Activated B cell treated with CpG ODN at 0.5 μM for 24 hours (primary cell): ENCODE data around the gene PGAM2. TPM values are rescaled to one million over a fixed set of nuclear protein-coding genes. Genes with fewer than 3 reads are reported as not detected.
"Not testable (repeated sequence)": the region's sequence is repeated elsewhere in the genome, so short reads cannot be mapped to it uniquely, and the experiment has no call there.

ENCODE experiments used
- ATAC-seq: fragments of 200-7000 bp; cut with Tn5 transposase; one replicate; pipeline ENCODE4 v1.10.0; 2021; ENCODE audit warnings: low read depth, mild to moderate bottlenecking, moderate library complexity
- CTCF ChIA-PET: fragments of 350-600 bp; sonication (Branson Sonifier 250); formaldehyde crosslinking; loops from one replicate; lab custom pipeline; 2021; ENCODE audit warnings: antibody characterized with exemption; lab: Charles Lee
- POLR2A ChIA-PET: fragments of 350-600 bp; sonication (Branson Sonifier 250); formaldehyde crosslinking; loops from one replicate; lab custom pipeline; 2021; ENCODE audit warnings: antibody characterized with exemption; lab: Charles Lee
- DNase-seq: peaks from one replicate; pipeline ENCODE4 v3.0.0; 2022
- H3K27ac Mint-ChIP-seq: one replicate; pipeline ENCODE4 v1.8.0; 2020; ENCODE audit warnings: mixed read lengths
- H3K27me3 Mint-ChIP-seq: one replicate; pipeline ENCODE4 v1.8.0; 2021; ENCODE audit warnings: mixed read lengths
- H3K36me3 Mint-ChIP-seq: one replicate; pipeline ENCODE4 v1.8.0; 2021; ENCODE audit warnings: low read depth, mixed read lengths
- H3K4me1 Mint-ChIP-seq: one replicate; pipeline ENCODE4 v1.8.0; 2021; ENCODE audit warnings: mixed read lengths
- H3K4me3 Mint-ChIP-seq: one replicate; pipeline ENCODE4 v1.8.0; 2020; ENCODE audit warnings: mild to moderate bottlenecking, mixed read lengths
- H3K9me3 Mint-ChIP-seq: one replicate; pipeline ENCODE4 v1.8.0; 2020; ENCODE audit warnings: mixed read lengths
- intact Hi-C: fragments of 100-400 bp; cut with micrococcal nuclease; formaldehyde crosslinking; loops from one replicate; pipeline ENCODE4 v1.15.1; 2024
- total RNA-seq: library from RNA; stranded (reverse); gene quantifications from 2 replicates; pipeline ENCODE4 v1.2.3, GENCODE V29; 2022

PGAM2 gene
- total RNA-seq, 1 donor from 2014 or later, result 1.2 TPM

DNA sequence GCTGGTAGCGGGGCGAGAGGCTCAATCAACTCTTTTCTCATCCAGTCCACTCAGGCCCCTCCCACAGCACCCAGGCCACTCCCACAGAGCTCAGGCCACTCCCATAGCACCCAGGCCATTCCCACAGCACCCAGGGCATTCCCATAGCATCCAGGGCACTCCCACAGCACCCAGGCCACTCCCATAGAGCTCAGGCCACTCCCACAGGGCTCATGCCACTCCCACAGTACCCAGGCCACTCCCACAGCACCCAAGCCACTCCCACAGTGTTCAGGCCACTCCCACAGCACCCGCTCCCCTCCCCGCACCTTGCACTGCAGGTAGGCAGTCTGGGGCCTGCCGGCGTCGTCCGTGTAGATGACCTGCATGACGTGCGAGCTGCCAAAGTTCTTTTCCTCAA lies 29.0 kb downstream of the PGAM2 start:
- H3K4me3 Mint-ChIP-seq, H3K36me3 Mint-ChIP-seq, intact Hi-C loops, H3K27ac Mint-ChIP-seq, H3K9me3 Mint-ChIP-seq, H3K27me3 Mint-ChIP-seq, CTCF ChIA-PET, DNase-seq, H3K4me1 Mint-ChIP-seq: not testable (repeated sequence)
- peak; percentile 7 for ATAC-seq
- POLR2A ChIA-PET, result interaction anchor here (0.5 kb wide), 1 partner anchor 26 kb away, joined by 5 read pairs; no protein-coding TSS in a partner anchor

DNA sequence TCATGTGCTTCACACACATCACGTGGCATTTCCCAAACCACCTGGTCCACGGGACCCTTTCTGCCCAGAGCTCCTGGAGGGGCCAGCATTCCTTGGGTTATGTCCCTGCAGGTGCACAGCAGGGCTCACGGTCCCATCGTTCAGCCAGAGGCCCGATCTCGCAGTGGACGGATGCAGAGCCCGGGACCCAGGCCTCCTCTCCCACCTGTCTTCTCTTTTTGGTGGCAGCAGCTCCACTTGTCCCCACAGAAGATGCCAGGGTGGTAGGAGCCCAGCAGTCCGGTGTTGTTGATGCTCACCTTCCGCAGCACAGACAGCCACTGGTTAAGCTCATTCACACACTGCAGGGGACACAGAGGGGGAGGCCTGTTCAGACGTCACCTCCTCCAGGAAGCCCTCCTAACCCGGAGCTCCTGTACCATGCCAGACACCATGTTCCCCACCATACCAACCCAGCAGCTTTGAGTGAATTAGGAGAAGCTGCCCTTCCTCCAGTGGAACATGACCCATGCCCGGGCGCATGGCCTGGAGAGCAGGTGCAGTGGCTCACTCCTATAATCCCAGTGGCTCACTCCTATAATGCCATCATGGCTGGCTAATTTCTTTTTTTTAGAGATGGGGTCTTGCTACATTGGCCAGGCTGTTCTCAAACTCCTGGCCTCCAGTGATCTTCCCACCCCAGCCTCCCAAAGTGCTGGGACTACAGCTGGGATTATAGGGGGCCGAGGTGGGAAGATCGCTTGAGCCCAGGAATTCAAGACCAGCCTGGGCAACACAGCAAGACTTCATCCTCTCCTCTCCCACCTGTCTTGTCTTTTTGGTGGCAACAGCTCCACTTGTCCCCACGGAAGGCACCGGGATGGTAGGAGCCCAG lies 31.2 kb downstream of the PGAM2 start:
- H3K27me3 Mint-ChIP-seq, H3K36me3 Mint-ChIP-seq, ATAC-seq, CTCF ChIA-PET, intact Hi-C loops, DNase-seq, H3K4me3 Mint-ChIP-seq, POLR2A ChIA-PET, H3K4me1 Mint-ChIP-seq, H3K27ac Mint-ChIP-seq, H3K9me3 Mint-ChIP-seq: not testable (repeated sequence)

DNA sequence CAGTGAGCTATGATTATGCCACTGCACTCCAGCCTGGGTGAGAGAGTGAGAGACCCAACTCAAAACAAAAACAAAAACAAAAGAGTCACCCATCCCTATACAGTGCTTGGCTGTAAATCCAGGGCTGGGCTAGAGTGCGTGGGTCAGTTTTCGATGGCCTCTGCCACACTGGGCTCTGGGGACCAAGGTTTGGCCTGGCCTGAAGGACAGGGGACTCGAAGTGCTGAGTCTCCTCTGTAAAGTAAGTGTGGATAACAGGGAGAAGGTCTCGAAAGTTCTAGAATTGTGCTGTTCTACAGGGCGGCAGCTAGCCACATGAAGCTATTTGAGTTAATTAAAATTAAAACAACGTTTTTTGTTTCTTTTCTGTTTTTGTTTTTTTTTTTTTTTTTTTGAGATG lies 33.3 kb downstream of the PGAM2 start:
- intact Hi-C loops, H3K4me1 Mint-ChIP-seq, DNase-seq, H3K4me3 Mint-ChIP-seq, H3K27me3 Mint-ChIP-seq, CTCF ChIA-PET, POLR2A ChIA-PET, H3K9me3 Mint-ChIP-seq, ATAC-seq, H3K36me3 Mint-ChIP-seq, H3K27ac Mint-ChIP-seq: not testable (repeated sequence)

DNA sequence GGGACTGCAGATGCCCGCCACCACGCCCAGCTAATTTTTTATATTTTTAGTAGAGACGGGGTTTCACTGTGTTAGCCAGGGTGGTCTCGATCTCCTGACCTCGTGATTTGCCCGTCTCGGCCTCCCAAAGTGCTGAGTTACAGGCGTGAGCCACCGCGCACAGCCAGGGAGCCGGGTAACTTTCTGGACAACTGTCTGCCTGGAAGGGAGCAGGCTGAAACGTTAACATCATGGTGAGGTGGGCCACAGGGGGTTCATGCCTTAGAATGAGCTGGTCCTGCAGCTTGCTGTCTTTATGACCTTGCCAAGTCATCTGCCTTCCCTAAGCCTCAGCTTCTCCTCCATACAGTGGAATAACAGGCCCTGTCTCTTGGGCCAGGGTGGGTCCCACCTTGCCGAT lies 34.0 kb downstream of the PGAM2 start:
- intact Hi-C loops, H3K4me1 Mint-ChIP-seq, H3K4me3 Mint-ChIP-seq, POLR2A ChIA-PET, CTCF ChIA-PET, H3K9me3 Mint-ChIP-seq, H3K27ac Mint-ChIP-seq, ATAC-seq, DNase-seq, H3K27me3 Mint-ChIP-seq, H3K36me3 Mint-ChIP-seq: not testable (repeated sequence)

DNA sequence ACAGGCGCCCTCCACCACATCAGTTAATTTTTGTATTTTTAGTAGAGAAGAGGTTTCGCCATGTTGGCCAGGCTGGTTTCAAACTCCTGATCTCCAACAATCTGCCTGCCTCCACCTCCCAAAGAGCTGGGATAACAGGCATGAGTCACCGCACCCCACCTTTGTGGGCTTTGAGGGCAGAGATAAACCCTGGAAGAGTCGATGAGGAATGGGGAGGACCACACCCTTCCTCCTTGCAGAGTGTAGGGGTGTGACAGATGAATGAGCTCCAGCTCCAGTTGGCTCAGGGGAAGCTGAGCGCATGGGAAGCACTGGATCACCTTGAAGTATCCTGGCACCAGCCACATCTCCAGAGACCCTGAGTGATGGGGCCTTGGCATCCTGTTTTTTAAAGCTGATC lies 35.3 kb downstream of the PGAM2 start:
- ATAC-seq, H3K4me3 Mint-ChIP-seq, H3K9me3 Mint-ChIP-seq, intact Hi-C loops, POLR2A ChIA-PET, CTCF ChIA-PET, H3K27ac Mint-ChIP-seq, DNase-seq, H3K36me3 Mint-ChIP-seq, H3K27me3 Mint-ChIP-seq, H3K4me1 Mint-ChIP-seq: not testable (repeated sequence)

DNA sequence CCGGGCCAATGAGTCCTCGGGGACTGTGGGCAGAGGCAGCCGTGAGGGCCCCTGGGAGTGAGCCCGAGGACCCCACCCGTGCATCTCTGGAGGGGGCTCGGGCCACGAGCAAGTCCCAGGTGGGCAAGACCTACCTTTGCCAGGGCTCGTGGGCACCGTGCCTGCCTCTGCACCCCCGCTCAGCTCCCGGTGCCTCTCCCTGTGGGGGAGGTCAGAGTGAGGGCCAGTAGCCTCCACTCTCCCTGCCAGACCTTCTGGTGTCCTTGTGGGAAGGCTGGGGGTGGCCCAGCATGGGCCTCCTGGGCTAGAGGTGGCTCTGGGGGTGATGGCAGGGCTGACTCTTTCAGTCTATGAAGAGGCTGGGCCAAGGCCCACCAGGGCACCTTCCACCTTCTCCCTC lies 35.9 kb downstream of the PGAM2 start:
- H3K27ac Mint-ChIP-seq, ATAC-seq, POLR2A ChIA-PET: not testable (repeated sequence)

DNA sequence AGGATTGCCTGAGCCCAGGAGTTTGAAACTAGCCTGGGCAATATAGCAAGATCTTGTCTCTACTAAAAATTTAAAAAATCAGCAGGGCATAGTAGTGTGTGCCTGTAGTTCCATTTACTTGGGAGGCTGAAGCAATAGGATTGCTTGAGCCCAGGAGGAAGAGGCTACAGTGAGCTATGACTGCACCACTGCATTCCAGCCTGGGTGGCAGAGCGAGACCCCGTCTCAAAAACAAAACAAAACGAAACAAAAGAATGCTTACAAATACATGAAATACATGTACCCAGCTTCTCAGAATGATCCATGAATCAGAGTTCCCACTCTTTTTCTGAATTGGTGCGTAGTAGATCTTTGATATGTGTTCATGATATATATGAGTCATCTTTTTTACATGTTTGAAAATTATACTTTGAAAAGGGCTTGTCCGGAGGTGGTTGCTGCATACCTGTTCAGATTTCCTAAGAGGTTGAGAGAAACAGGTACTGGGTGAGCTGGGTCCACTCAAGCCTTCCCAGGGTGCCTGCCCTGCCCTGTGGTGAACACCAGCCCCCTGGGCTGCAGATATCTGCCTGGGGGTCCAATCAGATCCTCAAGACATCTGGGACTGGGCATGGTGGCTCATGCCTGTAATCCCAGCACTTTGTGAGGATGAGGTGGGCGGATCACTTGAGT lies 42.4 kb downstream of the PGAM2 start:
- H3K27ac Mint-ChIP-seq, intact Hi-C loops, POLR2A ChIA-PET, H3K27me3 Mint-ChIP-seq, H3K4me3 Mint-ChIP-seq, DNase-seq, H3K9me3 Mint-ChIP-seq, CTCF ChIA-PET, ATAC-seq, H3K36me3 Mint-ChIP-seq: not testable (repeated sequence)
- H3K4me1 Mint-ChIP-seq, result peaks cover 17% of the 10 kb centered on the region

More for the DNA sequence above, 35.9 kb downstream of the PGAM2 start:
- CTCF ChIA-PET, H3K36me3 Mint-ChIP-seq, H3K4me1 Mint-ChIP-seq, intact Hi-C loops, H3K4me3 Mint-ChIP-seq, DNase-seq, H3K9me3 Mint-ChIP-seq, H3K27me3 Mint-ChIP-seq: not testable (repeated sequence)

DNA sequence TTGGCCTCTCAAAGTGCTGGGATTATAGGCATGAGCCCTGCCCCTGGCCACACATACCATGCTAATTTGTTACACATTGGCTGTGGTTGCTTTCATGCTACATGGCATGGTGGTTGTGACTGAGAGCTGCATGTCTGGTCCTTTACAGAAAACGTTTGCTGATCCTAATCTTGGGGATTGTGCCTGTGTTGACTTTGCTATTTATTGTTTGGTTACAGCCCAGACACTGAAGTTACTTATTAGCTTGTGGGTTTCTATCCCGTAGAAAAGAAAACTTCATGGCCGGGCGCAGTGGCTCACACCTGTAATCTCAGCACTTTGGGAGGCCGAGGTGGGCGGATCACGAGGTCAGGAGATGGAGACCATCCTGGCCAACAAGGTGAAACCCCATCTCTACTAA lies 43.3 kb downstream of the PGAM2 start:
- DNase-seq, POLR2A ChIA-PET, intact Hi-C loops, H3K9me3 Mint-ChIP-seq, CTCF ChIA-PET, H3K27ac Mint-ChIP-seq, ATAC-seq, H3K4me3 Mint-ChIP-seq, H3K27me3 Mint-ChIP-seq, H3K36me3 Mint-ChIP-seq: not testable (repeated sequence)
- H3K4me1 Mint-ChIP-seq, result peaks cover 19% of the 10 kb centered on the region

DNA sequence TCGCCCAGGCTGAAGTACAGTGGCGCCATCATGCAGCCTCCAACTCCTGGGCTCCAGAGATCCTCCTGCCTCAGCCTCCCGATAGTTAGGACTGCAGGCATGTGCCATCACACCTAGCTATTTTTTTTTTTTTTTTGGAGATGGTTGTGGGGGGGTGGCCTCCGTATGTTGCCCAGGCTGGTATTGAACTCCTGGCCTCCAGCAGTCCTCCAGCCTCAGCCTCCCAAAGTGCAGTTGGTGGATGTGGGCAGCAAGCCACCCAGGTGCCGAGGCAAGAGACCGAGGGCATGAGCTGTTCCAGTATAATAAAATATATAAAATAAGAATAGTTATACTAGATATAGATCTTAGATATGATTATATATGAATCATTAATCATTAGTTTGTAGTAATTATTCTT lies 45.5 kb downstream of the PGAM2 start:
- not testable (repeated sequence) for H3K9me3 Mint-ChIP-seq, H3K27me3 Mint-ChIP-seq, H3K36me3 Mint-ChIP-seq, ATAC-seq, H3K4me3 Mint-ChIP-seq, DNase-seq, H3K27ac Mint-ChIP-seq
- ChIA-PET POLR2A (interaction anchor here (0.5 to 1.3 kb wide), 4 partner anchors 27 to 103 kb away, joined by 3 to 6 read pairs (median 5); partner anchors contain the start of gene POLD2), CTCF (interaction anchor here (1.0 to 1.8 kb wide), 7 partner anchors 53 to 670 kb away, joined by 3 to 6 read pairs (median 3); no protein-coding TSS in a partner anchor)
- intact Hi-C loops, result loop anchor here (1.0 to 5.0 kb wide), 6 partner anchors 27 to 562 kb away; partner anchors contain the start of genes NUDCD3, POLM and TMED4
- peaks cover 19% of the 10 kb centered on the region for H3K4me1 Mint-ChIP-seq

DNA sequence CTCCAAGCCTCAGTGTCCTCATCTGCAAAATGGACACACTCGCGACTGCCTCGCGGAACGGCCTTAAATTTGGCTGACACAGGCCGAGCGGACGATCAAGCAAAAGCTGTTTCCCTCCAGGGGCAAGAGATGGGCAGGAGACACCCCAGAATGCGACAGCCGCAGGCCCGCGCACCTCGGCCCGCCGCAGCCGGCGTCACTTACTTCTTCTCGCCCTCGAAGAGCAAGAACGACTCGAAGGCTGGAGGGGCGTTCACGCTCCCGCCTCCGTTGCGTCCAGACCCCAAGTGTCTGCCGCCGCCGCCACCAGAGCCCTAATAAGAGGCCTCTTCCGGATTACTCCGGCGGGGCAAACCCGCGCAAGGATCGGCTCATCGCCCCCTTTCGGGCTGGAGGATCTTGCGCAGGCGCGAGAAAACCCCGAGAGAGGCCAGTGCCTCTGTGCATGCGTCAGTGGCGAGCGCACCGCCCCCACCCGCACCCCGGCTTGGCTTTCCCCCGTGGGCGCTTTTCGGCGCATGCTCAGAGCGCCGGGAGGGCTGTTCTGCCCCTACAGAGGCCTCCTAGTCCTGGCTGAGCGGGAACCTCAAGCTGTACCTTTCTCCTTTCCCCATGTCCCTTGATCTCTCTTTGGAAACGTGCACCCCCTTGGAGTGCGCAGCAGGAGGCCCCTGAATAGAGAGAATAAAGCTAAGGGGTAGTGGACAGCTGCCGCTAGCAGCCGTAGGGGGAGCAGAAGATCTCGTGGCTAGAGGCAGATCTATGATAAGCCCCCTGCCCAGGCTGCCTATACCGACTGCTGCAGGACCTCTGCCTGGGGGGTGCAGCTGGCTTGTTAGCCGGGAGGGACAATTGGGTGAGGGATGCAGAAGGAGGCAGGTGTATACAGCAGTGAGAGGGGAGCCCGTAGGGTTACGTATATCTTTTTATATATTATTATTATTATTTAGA lies 46.2 kb downstream of the PGAM2 start:
- ATAC-seq, result peak; percentile 94
- Mint-ChIP-seq H3K4me1 (peaks cover 19% of the 10 kb centered on the region), H3K27ac (peak overlapping the region; percentile 84), H3K4me3 (peak overlapping the region; percentile 90)
- DNase-seq, result peak; percentile 99
- POLR2A ChIA-PET, result interaction anchor here (0.5 to 1.3 kb wide), 4 partner anchors 28 to 104 kb away, joined by 3 to 6 read pairs (median 5); partner anchors contain the start of gene POLD2
- intact Hi-C loops, result loop anchor here (1.0 to 5.0 kb wide), 6 partner anchors 28 to 563 kb away; partner anchors contain the start of genes NUDCD3, POLM and TMED4
- H3K27me3 Mint-ChIP-seq, H3K9me3 Mint-ChIP-seq, H3K36me3 Mint-ChIP-seq: not testable (repeated sequence)
- CTCF ChIA-PET, result interaction anchor here (1.0 to 1.8 kb wide), 6 partner anchors 54 to 671 kb away, joined by 3 to 6 read pairs (median 4); no protein-coding TSS in a partner anchor

DNA sequence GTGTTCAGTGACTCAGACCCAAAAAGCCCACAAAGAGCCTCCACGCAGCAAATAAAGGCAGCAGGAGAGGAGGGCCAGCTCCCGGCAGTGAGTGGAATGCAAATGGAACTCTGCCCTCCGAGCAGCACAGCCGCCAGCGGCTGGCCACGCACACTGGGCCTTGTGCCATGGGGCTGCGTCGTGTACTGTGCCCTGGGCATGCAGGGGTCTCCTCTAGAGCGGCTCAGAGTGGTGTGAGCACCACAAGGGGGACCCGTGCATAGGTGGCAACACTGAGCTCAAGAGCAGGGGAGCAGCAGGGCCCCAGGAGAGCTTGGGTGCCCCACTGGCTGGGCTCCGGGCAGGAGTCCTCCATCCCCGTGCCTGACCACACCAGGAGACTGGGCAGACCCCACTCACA lies 50.3 kb downstream of the PGAM2 start:
- ATAC-seq, H3K27me3 Mint-ChIP-seq, CTCF ChIA-PET, DNase-seq, H3K9me3 Mint-ChIP-seq, H3K4me3 Mint-ChIP-seq, POLR2A ChIA-PET, H3K27ac Mint-ChIP-seq: not testable (repeated sequence)
- peaks cover 19% of the 10 kb centered on the region for H3K36me3 Mint-ChIP-seq
- intact Hi-C loops, result loop anchor here (5.0 kb wide), 2 partner anchors 477 to 567 kb away; partner anchors contain the start of genes NUDCD3 and TMED4
- H3K4me1 Mint-ChIP-seq, result peaks cover 14% of the 10 kb centered on the region
